GM18499 (cell line): ENCODE results near the gene REG1A.

ENCODE experiments used
- ATAC-seq: cut with Tn5 transposase; IDR thresholded peaks from one replicate; pipeline ENCODE4 v1.9.1; 2021; ENCODE audit warnings: moderate number of reproducible peaks; ENCODE audit not compliant: insufficient read depth, unreplicated experiment

Gene REG1A, protein sequence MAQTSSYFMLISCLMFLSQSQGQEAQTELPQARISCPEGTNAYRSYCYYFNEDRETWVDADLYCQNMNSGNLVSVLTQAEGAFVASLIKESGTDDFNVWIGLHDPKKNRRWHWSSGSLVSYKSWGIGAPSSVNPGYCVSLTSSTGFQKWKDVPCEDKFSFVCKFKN

DNA sequence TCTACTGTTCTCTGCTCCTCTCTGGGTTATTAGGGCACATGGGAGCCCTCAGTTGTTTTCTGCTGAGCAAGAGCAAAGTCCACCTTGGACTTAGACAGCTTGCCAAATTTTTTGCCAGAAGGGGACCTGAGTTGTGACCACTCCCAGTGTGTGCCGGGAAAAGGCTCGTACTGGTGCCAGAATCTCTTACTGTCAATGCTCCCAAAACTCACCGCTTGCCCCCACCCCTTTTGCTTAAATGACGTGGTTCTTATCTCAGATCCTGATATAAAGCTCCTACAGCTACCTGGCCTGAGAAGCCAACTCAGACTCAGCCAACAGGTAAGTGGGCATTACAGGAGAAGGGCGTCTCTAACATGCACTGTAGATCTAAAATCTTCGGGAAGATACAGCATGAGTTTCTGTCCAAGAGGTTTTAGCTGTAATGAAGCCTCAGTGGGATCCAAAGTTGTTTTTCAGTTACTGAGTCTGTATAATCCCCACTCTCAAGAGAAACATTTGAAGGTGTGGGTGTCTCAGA lies at the start of gene REG1A:
TSS of gene REG1A (plus strand) at position 295 of the 520 bp plus-strand sequence. CDS start 374 bp downstream, outside the sequence.
- ATAC-seq, result no peak

- ATAC-seq, result no peak
These were observed 49.2 kb upstream of the REG1A start for GRCh38 chr2:79071078-79071477.

DNA sequence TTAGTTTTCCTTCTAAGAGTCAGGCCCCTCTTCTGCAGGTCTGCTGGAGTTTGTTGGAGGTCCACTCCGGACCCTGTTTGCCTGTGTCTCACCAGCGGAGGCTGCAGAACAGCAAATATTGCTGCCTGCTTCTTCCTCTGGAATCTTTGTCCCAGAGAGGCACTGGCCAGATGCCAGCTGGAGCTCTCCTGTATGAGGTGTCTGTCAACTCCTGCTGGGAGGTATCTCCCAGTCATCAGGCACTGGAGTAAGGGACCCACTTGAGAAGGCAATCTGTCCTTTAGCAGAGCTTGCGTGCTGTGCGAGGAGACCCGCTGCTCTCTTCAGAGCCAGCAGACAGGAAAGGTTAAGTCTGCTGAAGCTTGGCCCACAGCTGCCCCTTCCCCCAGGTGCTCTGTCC lies 37.3 kb upstream of the REG1A start:
- ATAC-seq, result no peak

DNA sequence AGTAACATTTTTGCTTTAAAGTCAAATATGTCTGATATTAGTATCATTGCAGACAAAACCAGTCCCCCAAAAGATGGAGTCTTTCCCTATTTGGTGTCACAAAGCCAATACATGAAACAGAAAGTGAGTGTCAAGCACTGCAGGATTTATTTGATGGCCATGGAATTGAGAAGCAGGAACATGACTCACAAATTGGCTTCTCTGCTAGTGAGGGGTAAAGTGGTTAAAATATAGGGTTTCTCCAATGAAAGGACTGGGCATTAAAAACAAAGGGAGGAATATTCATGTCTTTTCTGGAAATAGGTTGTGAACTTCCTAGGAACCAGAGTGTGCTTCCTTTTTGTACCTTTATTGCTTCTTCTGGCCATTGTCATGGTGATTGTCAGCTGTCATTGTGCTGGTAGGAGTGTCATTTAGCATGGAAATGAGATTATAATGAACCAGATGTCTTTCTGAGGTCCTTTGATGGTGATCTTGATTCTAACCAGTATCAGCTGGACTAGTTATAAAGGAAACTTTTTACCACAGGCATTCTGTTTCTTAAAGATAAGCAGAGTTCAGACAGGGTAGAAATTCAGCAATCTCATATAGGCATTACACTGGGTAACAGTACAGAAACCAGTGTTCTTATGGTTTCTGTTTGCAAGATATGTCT lies 36.6 kb upstream of the REG1A start:
- no peak for ATAC-seq

GRCh38 chr2:79084495-79085135 lies 35.7 kb upstream of the REG1A start:
- ATAC-seq, result no peak

GRCh38 chr2:79085382-79085781 lies 34.9 kb upstream of the REG1A start:
- ATAC-seq, result no peak

DNA sequence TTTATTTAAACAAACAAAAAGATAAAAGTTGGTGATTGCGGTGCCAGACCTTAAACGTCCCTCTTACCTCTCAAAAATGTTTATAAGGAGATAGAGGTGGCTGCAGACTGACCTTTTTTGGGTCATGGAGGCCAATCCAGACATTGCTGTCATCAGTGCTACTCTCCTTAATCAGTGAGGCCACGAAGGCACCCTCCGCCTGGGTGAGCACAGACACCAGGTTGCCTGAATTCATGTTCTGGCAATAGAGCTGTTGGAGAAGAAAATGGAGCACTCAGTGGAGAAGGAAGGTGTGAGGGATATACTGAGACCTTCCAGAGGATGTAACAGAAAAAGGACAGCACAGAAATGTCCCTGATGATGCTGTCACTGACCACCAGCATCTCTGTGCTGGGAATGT lies 34.0 kb upstream of the REG1A start:
- no peak for ATAC-seq

DNA sequence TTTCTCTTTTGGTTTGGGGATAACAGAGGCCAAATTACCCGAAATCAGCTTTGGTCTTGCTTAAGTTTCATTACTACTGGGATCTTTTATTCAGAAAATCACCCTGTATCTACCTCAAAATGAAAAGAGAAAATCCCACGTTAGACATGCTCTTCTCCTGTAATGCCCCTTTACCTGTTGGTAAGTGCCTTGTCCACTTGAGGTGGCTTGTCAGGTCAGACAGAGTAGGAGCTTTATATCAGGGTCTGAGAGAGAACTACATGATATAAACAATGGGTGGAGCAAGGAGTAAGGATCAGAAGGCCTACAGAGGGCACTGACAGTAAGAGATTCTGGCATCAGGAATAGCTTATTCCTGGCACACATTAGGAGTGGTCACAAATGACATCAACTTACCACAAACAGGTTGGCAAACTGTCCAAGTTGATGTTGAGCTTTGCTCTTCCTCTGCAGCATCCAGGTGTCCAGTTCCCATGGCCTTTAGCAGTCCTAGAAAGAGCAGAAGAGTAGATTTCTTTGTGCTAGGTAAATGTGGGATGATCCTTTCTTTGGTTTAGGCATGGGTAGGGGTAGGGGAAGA lies 32.4 kb upstream of the REG1A start, which contains the start of gene REG1B:
TSS of gene REG1B (minus strand) at position 209 of the 580 bp plus-strand sequence. CDS start 381 bp downstream, outside the sequence.
- ATAC-seq, result no peak

DNA sequence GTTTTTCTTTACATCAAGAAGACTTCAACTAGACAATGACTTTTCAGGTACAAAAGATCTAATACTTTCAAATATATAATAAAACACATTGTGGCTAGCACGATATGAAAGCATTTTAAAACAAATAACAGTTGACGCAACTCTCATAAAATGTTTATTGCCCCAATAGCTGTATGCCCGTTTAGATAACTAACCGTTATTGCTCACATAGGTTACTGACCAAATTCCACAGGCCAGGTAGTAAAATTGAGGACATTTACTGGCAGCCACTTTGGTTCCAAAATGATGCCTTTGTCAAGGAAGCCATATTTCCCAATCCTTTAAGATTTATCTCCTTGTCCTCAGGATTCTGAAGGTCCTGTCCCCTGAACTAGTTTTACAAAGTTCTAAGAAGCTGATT lies 29.6 kb upstream of the REG1A start:
- ATAC-seq, result no peak

GRCh38 chr2:79097843-79098242 lies 22.4 kb upstream of the REG1A start:
- ATAC-seq, result no peak

DNA sequence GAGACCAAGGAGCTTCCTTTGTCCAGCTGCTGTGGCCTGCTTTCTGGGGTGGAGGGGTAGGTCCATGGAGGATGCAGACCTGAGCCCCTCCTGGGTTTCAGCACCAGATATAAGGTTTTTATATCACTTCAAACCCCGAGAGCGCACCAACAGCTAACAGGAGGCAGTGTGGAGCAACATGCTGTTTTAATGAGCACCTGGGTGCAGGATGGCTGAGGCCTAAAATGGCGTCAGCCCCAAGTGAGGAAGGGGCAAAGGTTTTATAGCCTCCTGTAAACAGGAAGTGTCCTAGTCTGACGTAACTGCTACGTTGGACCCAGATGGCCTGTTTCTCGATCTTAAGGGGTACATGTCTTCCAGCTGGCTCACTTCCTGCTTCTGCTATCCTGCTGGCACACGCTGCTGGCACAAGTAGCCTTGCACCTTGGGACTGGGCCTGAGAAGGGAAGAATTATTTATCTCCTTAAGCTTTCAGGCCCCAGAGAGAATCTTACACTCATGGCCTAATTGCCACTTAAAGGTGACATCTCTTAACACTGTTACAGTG lies 21.1 kb upstream of the REG1A start:
- no peak for ATAC-seq

- no peak for ATAC-seq
These were observed 20.0 kb upstream of the REG1A start for GRCh38 chr2:79100285-79100684.

GRCh38 chr2:79101024-79101423 lies 19.3 kb upstream of the REG1A start:
- ATAC-seq, result no peak

GRCh38 chr2:79103214-79103613 lies 17.1 kb upstream of the REG1A start:
- ATAC-seq, result no peak

DNA sequence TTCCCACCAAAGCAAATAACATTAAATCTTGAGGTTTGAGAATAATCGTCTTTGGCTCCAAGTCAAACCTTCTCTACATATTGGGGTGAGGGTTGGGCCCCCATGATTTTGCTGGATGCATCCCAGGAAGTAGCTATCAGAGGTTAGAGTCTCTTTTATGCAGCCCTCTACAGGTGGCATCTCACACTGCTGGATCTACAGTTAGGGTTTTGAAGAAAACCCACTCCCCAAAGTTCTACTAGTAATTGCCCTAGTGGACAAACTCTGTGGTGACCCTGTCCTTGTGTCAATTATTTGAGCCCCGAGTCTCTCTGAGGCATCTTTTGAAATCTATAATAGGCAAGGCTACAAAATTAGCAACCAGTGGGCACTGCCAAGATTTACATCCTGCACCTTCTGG lies 15.0 kb upstream of the REG1A start:
- no peak for ATAC-seq

DNA sequence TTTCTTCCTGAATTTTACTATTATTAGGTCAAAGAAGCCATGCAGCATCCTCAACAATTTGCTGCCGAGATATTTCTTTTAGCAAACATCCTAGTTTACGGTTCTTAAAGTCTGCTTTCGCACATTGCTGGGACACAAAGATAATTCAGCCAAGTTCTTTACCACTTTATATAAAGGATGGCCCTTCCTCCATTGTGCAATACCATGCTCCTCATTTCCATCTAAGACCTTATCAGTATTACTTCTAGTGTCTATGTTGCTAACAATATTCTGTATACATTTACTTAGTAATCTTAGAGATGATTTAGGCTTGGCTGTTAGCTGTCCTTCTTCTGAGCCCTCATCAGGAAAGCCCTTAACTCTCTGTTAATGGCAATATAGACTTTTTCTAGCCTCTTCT lies 8.0 kb upstream of the REG1A start:
- no peak for ATAC-seq

GRCh38 chr2:79114797-79115494 lies 5.3 kb upstream of the REG1A start:
- ATAC-seq, result no peak

GRCh38 chr2:79116997-79117928 lies 3.0 kb upstream of the REG1A start:
- ATAC-seq, result no peak

GRCh38 chr2:79122676-79123075 lies 2.4 kb downstream of the REG1A start:
- ATAC-seq, result no peak
